GM19099 (cell line): ENCODE results near the gene CNBD2.
A peak's percentile ranks its signal among the peaks of the same experiment; 100 is the strongest.

Experiments
- POLR2A ChIP-seq: IDR thresholded peaks from 3 replicates; pipeline ENCODE4 v1.6.1; 2011; ENCODE audit warnings: low read depth; ENCODE audit not compliant: insufficient read length; ENCODE audit errors: extremely low read depth

The CNBD2 gene

GRCh38 chr20:35967979-35968640, at the start of gene CNBD2:
TSS of gene CNBD2 (plus strand) at chr20:35968590. CDS start at chr20:35968763, 173 bp downstream.
- TF ChIP-seq POLR2A = no peak

DNA sequence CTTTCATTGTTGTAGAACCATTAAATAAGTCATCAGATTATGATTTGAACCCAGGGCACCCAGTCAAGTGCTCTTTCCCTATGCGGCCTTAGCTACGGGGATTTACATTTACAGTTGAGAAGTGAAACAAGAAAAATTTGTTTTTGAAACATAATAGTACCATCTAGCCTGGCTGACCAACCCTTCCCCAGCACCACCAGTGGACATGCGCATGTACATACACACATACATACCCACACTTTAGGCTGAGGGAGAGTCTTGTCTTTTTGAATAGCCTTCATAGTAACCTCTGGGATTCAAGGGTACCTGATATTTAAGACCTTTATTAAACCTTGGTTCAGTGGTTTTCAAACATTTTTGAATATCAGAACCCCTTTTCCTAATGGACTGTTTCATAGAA, 47.9 kb upstream of the CNBD2 start:
- no peak for TF ChIP-seq POLR2A

- no peak for TF ChIP-seq POLR2A
Observed at GRCh38 chr20:35929301-35929700, 39.1 kb upstream of the CNBD2 start.

GRCh38 chr20:35934050-35934449, 34.3 kb upstream of the CNBD2 start:
- no peak for TF ChIP-seq POLR2A

- TF ChIP-seq POLR2A = no peak
Observed at GRCh38 chr20:35939264-35939663, 29.1 kb upstream of the CNBD2 start.

GRCh38 chr20:35941620-35942019, 26.8 kb upstream of the CNBD2 start:
- no peak for TF ChIP-seq POLR2A

- no peak for TF ChIP-seq POLR2A
Observed at GRCh38 chr20:35942243-35942642, 26.1 kb upstream of the CNBD2 start.

GRCh38 chr20:35947489-35947888, 20.9 kb upstream of the CNBD2 start:
- no peak for TF ChIP-seq POLR2A

DNA sequence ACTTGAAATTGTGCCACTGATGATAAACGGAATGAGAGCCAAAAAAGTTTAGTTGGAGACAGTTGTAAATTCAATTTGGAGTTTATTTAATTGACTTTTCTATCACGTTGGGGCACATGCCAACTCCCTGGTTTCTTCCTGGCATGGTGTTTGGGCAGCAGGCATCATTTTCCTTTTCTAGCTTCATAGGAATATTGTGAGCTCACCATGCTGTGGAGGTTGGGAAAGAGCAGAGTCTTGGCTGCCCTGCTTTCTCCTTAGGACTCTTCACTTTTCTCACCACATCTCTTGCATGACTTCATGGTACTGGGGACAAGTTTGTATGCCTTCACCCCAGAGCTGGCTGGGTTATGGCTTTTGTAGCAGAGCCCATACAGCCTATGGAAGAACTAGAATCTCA, 20.5 kb upstream of the CNBD2 start:
- no peak for TF ChIP-seq POLR2A

- no peak for TF ChIP-seq POLR2A
Observed at GRCh38 chr20:35950093-35950492, 18.3 kb upstream of the CNBD2 start.

- TF ChIP-seq POLR2A = peak; percentile 20
Observed at GRCh38 chr20:35952480-35953386, 15.7 kb upstream of the CNBD2 start.

GRCh38 chr20:35953387-35954199, 14.8 kb upstream of the CNBD2 start:
- no peak for TF ChIP-seq POLR2A

GRCh38 chr20:35954200-35954906, 14.0 kb upstream of the CNBD2 start, which contains the start of gene SCAND1:
TSS of gene SCAND1 (minus strand) at chr20:35954502. CDS start at chr20:35954284, 218 bp downstream.
- TF ChIP-seq POLR2A = peak; percentile 94

- TF ChIP-seq POLR2A = no peak
Observed at GRCh38 chr20:35954907-35955251, 13.5 kb upstream of the CNBD2 start.

DNA sequence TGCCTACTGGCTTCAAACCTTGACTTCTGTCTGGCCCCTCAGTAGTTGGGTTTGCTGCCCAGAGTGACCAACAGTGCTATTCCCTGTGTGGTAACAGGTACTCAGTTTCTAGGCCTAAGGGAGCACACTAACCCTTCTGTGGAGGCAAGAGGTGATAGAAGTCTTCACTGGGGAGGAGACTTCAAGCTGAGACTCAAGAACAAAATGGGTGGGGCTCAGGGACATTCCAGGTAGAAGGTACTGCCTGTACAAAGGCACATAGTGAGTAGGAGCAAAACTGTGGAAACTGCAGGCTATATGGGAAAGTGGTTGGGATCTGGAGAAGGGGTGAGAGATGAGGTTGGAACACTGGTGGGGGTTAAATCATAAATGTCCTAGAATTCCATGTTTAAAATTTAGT, 11.8 kb upstream of the CNBD2 start:
- no peak for TF ChIP-seq POLR2A
